ENCODE data around the gene ACBD3.

ACBD3 gene

DNA sequence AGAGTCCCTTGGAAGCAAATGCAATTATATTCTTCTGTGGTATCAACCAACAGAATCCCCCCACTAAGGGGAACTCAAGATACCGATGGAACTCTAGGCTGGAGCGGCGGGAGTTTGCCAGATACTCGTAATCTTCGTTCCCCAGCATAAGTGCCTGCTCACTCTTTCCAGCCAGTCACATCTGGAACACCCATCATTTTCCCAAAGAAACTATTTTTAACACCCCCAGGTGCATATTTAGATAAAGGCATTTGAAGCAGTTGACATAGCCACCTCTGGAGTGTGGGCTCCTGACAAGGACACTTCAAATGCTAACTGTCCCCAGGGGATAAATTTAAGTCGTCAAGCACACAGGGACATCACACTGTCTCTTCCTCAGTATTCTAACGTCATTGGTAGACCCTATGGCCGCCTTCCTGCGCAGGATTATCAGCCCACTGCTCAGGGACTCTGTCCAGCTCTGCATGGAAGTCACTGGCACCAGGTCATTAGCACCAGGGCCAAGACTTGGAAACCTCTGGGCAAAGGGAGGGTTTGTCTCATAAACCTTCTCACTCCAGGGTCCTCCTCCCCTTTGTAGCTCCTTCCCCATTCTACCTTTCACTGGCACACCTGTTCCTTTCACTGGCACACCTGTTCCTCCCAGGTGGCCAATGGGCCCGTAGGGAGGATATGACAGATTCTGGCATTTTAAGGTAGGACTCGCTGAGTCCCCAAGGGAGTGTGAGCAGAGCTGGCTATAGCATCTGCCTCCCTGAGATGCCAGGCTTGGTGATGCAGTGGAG is 75.3 kb downstream of the ACBD3 start:
- DNase-seq (ENCODE audit: low read depth) = no peak

DNA sequence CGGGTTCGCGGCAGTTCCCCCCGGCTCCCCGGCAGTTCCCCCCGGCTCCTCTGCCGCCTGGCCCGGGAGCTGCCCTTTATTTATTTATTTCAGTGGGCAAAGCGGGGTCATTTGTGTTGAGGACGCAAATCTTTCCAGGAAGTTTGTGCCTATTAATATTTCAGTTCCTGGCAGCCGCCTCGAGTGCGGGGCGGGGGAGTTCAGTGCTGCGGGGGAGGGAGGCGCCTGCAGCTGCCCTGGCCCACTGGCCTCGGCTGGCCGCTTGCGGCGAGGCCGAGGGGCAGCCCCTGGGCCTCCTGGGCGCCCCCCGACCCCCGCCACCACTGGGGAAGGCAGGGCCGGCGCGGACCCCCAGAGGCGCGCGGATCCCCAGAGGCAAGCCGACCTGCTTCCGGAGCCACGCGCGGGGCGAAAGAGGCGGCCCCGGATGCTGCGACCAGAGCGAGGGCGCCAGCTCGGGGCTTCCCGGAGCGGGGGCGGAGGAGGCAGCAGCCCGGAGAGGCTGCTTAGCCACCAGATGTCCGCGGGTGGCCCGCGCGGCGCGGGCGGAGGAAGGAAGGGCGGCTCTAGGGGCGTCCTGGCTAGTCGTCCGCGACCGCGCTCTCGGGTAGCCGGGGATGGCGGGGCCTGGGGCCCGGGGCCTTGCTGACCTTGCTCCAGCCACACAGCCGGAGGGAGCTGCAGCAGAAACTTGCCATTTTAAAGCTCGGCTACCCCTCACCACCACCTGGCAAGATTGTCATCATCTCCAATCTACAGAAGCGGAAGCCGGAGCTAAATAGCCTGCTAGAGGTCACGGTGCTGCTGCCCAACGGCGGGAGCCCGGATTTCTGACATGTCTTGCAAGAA is 76.1 kb downstream of the ACBD3 start:
- DNase-seq (ENCODE audit: low read depth) = no peak

DNA sequence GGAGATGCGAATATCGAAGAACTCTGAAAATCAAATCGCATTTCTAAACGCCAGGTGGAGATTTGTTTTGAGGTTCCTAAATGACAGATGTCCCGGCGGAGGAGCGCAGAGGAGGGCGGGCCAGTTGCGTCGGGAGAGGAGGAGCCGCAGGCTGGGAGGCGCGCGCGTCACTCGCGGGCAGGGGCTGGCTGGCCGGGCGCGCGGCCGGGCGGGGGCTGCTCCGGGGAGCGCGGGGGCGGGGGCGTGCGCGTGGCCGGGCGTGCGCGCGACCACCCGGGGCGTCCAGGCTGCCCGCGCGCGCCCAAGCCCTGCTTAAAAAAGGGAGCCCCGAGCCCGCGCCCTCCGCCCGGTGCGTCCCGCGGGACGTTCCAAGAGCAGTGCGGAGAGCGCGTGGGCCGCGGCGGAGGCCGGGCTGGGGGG is 76.7 kb downstream of the ACBD3 start:
- no peak for DNase-seq (ENCODE audit: low read depth)

DNA sequence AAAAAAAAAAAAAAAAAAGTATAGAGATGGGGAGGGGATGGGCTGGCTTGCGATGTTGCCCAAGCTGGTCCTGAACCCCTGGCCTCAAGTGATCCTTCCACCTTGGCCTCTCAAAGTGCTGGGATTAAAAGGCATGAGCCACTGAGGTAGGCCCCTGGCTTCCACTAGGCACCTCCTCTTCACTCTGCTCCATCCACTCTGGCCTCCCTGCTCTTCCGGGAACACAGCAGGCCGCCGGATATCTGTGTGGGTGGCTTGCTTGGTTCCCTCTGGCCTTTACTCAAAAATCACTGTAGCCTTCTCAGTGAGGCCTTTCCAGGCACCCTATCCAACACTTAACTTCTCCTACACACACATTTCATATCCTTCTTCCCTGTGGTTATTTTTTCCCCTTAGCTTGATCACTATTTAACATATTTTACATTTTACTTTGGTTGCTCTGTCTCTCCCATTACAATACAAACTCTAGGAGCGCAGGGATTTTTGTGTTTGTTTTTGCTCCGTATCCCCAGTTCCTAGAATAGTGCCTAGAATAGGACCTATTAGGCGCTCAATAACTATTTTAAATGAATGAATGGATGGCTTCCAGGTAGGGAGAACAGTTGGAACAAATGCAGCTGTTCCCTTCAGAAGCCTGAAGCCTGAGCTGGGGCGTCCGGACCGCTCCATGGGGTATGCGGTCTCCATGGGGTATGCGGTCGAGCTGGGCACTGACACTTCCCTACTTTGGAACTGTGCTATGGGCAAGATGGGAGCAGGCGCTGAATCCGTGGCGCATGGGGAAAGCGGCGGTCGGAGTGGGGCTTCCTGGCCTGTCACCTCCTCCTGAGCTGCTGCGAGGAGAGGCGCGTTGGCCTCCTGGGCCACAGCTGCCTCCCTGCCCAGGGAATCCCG is 77.4 kb downstream of the ACBD3 start:
- DNase-seq (ENCODE audit: low read depth) = no peak

DNA sequence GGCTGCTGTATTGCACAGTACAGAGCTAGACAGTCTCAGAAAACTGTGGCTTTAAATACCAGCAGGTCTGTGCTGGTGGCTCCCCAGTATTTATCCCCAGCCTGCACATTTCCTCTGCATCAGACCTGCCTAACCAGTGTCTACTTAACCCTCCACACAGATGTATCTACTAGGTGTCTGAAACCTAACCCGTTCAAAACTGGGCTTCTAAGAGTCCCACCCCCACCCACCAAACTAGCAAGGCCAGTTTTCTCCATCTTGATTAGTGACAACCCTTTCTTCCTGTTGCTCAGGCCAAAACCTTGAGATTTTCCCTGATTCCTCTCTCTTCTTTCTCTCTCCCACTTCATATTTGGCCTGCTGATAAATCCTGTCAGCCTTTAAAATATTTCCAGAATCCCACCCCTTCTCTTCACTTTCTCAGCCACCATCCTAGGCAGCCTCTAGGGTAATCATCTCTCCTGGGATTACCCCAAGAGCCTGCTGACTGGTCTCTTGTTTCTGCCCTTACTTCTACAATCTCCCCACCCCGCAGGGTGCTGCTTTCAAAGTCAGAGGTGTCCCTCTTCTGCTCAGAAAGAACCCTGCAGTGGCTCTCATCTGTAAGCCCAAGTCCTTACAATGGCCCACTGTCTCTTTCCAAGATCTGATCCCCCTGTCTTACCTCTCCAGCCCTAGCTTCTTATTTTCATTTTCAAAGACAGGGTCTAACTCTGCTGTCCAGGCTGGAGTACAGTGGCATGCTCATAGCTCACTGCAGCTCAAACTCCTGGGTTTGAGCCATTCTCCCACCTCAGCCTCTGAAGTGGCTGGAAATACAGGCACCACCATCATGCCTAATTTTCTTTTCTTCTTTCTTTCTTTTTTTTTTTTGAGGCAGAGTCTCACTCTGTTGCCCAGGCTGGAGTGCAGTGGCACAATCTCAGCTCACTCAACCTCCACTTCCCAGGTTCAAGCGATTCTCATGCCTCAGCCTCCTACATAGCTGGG is 78.8 kb downstream of the ACBD3 start:
- DNase-seq (ENCODE audit: low read depth) = no peak

DNA sequence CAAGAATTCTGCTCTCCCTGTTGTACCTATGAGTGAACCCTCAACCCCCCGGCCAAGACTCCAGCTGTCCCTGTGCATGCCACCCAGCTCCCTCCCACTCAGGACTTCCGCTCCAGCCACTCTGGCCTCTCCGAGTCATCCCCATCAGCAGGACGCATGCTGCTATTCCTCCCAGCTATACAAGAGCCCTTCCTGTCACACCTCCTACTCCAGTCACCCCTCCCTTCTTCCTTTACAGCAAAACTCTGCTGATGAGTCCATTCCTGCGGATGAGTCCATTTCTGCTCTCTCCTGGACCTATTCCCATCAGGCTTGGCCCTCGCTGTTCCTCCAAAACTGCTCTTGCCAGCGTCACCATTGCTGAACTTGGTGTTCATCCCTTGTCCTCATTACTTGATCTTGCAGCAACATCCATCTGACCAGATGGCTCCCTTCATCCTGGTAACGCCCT is 81.8 kb downstream of the ACBD3 start:
- no peak for DNase-seq (ENCODE audit: low read depth)

DNA sequence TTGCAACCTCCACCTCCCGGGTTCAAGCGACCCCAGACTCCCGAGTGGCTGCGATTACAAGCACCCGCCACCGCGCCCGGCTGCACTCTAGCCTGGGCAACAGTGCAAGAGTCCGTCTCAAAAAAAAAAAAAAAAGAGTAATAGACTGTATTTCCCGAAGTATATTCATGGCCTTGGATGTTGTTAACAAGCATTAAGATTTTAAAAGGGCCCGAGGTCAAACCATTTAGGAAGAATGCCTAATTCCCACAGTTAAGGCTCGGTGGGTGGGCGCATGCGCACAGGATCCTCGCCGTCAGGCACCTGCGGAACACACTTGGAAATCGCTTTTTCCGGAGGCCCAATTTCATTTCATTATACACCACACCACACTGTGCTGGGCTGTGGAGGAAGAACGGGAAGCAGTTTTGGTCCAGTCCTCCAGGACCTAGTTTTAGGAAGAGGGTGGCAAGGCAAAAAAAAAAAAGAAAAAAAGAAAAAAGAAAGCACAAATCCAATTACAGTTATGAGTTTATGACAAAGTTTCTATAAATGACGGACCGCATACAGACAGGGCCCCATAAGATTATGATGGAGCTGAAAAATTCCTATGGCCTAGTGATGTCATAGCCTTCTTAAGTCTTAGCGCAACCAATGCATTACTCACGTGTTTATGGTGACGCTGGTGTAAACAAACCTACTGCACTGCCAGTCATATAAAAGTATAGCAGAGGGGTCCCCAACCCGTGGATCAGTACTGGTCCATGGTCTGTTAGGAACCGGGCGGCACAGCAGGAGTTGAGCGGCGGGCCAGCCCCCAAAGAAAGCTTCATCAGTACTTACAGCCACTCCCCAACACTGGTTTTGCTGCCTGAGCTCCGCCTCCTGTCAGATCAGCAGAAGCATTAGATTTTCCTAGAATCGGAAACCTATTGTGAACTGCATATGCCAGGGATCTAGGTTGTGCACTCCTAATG is 85.8 kb downstream of the ACBD3 start:
- DNase-seq (ENCODE audit: low read depth) = no peak

DNA sequence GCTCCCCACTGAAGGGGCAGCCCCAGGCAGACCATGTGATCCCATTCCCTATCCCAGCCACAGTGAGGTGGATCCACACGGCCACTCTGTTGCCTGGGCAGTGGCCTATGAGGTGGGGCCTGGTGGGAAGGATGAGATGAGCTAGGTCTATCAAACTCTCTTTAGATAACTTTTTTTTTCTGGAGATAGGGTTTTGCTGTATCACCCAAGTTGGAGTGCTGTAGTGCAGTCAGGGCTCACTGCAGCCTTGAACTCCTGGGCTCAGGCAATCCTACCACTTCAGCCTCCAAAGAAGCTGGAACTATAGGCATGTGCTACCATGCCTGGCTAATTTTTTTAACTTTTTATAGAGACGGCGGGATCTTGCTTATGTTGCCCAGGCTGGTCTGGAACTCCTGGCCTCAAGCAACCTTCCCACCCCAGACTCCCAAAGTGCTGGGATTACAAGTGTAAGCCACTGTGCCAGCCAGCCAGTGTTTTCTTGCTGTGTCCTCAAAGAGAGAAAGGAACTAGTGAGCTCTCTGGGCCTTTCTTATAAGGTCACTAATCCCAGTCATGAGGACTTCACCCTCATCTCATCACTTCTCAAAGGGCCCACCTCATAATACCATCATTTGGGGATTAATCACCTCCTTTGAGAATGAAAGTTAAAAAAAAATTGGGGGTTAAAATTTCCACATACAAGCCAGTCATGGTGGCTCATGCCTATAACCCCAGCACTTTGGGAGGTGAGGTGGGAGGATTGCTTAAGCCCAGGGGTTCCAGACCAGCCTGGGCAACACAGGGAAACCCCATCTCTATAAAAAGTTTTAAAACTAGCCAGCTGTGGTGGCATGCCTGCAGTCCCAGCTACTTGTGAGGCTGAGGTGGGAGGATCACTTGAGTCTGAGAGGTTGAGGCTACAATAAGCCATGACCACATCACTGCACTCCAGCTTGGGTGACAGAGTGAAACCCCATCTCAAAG is 87.4 kb downstream of the ACBD3 start:
- no peak for DNase-seq (ENCODE audit: low read depth)

DNA sequence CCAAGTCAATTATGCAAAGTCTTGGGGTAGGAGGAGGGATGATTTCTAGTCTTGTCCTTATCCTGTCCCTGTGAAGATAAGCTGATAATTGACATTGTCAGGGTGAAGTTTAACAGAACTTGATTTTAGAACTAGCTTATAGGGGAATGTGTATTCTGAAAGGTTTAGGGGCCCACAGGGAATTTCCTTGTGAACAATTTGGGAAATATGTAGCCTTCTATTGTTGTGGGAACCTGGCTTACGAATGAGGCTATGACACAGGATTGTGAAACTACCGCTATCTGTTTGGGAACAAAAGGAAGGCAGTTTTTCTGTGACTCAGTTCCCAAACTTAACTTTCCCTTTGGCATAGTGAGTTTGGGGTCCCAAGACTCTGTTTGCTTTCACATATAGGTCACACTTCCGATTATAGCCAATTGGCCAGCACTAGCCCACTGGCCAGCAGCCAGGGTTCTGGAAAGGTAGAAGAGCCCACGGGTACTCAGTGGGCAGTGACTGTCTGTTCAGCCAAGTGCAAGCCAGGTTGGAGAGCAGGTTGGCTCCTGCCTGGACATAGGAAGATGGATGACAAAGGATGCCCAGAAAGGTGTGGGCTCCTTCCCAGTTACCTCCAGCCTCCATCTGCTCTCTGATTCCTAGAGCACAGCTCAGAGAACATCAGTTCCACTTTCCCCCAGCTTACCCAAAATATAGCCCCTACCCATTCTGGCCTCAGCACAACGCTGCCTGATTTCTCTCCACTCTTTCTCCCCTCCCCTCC is 88.5 kb downstream of the ACBD3 start:
- DNase-seq (ENCODE audit: low read depth) = peak; percentile 80

DNA sequence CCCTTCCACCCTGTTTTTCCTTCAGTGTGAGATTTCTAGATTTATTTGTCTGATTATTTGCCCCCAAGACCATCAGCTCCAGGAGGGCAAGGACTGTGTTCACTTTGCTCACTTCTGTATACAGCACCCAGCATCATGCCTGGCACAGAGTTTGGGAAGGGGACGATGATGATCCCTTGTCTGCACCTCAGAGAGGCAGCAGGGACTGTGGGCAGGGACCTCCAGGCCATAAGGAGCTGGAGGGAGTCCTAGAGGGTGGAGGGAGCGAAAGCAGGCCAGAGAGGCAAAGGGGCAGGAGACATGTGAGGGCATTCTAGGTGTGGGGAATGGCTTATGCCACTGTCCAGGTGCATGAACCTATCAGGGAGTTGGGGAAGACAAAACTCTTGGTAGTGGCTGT is 91.3 kb downstream of the ACBD3 start:
- DNase-seq (ENCODE audit: low read depth) = no peak

Data from HS-5 (cell line).